T-helper 2 cell (primary cell): ENCODE measurements around the gene LMX1B.
A peak's percentile ranks its signal among the peaks of the same experiment; 100 is the strongest.

Source experiments
- DNase-seq, 5 experiments: peaks; one replicate each; pipeline versions ENCODE4 v3.0.0 to v3.0.0-alpha.2; 2012 to 2022

Gene LMX1B

DNA sequence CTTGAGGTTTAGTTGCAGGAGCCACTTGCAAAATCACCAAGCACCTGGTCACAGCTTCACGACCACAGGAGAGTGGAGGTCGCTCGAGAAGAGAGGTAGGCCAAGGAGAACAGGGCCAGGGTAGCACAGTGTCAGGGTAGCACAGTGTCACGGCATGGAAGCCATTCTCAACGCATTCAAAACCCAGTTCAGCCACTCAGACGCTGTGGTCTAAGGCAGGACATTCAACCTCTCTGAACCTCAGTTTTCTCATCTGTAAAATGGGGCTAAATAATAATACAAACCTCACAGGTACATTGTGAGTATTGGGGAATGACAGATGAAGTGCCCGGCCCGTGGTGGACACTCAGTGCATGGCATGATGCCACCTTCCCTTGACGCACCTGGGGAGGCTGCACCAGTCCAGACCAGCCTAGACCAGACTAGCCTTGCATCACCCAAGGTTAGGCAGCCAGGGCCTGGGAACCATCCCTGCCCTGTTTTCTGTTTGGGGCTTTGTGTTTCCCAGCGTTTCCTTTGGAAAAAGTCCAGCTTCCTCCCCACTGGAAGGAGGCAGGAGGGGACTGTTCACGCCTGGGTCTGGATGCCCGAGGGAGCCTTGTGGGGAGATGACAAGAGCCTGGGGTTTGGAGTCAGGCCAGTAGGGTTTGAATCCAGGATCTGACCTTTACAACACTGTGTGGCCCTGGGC is 7.8 kb upstream of the LMX1B start:
- no peak for DNase-seq

DNA sequence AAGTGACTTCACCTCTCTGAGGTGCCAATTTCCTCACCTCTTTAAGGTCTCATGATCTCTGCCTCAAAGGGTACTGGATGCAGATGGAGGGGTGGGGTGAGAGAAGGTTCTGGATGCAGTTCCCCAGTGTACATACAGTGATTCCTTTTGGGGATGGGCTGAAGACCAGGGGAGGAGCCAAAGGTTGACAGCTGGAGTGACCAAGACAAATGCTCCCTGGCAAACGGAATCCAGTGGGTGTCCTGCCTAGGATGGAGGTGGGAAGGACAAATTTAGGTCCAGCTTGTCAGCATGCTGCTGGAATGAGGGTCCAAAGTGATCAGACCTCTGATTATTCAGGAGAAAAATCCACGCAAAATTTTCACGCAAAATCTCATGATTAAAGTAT is 7.3 kb upstream of the LMX1B start:
- no peak for DNase-seq

DNA sequence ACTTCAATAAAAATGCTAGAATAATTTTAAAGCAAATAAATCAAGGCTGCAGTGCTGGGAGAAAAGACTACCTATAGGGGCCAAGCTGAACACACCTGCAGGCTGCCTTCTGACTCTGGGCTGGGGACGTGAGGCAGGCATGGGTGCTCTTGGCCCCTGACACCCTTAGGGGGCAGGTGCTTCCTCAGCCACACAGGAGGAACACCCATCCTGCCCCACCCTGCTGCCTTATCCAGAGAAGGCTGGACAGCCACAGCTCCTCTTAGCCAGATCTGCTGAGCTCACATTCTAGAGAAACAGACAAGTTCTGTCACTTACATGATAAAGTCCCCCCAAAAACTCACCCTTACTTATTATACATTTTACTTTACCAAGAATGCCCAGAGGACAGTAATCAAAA is 6.6 kb upstream of the LMX1B start:
- DNase-seq, result no peak

DNA sequence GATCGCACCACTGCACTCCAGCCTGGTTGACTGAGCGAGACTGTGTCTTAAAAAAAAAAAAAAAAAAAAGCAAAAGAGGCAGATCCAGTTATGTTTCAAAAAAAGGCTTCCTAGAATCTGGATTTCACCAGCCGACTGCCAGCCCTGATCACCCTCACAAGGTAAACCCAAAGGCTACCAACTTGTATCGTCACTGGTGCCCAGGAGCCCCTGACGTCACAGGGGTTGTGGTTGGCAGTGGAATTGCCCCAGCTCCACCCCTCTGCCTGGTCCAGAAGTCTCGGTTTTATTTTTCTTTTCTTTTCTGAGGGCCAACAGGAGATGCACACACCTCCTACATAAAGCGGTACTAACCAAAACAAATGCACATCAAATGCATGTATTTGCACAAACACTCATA is 6.0 kb upstream of the LMX1B start:
- DNase-seq, result no peak

DNA sequence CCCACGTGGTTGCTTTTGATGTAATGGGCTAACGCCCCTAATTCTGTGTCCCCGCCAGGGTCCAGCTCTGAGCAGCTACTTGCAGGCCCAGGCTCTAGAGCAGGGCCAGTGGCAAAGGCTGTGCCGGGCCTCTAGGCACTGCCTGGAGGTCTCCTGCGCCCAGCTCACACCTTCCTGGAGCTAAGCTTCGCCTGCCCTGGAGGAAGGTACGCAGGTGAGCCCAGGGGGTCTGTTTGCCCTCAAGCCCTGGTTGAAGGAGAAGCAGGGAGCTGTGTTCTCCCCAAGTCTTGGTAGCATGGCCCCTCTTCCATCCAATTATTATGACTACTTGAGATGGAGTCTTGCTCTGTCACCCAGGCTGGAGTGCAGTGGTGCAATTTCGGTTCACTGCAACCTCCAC is 5.2 kb upstream of the LMX1B start:
- no peak for DNase-seq

DNA sequence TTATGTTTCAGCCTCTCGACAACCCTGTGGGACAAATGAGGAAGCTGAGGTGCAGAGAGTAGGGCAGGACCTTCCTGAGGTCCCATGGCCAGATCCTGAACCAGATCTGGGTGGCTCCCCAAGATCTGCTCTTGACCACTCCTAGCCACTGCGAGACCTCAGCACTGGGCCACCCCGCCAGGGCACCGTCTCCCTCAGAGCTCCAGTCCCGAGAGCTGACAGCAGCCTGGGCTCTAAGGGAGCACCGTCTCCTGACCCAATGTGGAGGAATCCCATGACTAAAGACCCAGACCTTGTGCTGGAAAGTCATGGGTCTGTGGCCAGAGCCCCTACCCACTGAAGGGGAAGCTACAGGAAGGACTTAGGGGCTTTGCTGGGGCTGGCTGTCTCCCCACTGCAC is 4.5 kb upstream of the LMX1B start:
- no peak for DNase-seq

DNA sequence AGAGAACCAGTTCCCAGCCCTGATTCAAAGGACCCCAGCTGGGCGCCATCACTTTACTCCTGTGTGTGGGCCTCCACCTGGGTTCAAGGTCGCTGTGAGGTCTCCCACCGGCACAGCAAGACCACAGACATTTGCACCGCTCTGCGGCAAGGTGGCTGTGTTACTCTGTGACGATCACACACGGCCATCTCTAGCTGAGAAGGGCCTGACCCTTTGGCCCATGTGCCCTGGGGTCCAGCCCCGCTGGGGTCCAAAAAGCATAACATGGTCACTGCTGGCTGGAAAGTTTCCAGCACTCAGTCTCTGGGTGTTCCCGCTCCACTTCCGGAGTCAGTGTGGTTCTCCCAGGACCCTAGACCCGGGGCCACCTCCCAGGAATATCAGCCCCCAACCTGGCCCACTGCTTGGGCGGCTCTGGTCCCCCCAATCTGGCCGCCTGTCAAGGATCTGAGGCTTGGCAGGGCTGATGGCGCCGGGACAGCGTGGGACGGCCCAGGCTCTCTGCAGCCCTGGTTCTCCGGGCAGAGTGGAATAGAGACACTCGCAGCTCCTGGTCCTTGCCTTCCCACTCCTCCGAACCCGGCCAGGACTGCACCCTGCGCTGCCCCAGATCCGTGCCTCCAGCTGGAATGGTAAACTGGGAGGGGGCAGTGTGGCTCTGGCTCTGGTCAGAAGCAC is 3.9 kb upstream of the LMX1B start:
- DNase-seq, result no peak

DNA sequence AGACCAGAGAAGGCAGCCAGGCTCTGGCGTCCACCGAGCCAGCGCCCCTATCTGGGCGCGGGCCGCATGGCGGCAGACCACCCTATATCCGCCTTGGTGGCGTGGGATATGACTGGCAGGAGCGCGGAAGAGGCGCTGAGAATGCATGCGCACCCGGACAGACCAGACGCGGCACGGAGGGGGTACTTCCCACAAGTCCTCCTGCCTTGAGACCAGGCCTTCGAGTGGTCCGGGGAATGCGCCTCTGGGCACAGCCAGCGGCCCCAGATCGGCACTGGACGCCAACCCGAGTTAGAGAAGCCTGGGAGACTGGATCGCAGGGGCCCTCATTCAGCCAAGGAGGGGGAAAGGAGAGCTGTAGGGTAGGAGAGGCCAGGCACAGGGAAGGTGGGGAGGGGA is 2.5 kb upstream of the LMX1B start:
- DNase-seq, result no peak

DNA sequence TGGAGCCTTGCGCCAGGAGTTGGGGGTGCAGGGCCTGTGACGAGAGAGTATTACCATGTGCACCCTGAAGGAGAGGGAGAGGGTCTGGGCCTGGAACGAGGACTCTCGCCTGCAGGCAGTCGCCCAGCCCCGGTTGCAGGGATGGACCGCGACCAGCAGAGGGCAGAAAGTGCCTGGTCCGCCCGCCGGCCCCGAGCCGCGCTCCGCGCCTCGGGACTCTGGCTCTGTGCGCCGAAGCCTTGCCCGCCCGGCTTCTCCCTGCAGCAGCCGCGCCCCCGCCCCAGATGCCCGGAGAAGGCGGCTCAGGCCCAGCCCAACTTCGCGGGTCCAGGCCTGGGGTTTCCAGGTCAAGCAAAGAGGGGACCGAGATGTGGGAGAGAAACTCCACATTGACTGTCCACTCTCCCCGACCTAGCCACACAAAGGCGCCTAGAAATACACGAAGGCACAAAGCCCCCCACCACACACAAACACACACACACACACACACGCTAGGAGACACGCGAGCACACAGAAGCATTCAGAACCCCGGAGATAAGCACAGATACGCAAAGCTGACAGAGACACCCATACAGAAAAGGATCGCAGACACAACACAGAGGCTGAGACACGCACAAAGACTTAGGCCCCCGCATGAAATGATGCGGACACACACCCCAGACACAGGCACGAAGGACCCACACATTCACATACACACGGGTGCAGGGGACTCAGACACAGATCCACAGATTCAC is 2.0 kb upstream of the LMX1B start:
- peak; percentile 24 to 65 (median 55) for DNase-seq

DNA sequence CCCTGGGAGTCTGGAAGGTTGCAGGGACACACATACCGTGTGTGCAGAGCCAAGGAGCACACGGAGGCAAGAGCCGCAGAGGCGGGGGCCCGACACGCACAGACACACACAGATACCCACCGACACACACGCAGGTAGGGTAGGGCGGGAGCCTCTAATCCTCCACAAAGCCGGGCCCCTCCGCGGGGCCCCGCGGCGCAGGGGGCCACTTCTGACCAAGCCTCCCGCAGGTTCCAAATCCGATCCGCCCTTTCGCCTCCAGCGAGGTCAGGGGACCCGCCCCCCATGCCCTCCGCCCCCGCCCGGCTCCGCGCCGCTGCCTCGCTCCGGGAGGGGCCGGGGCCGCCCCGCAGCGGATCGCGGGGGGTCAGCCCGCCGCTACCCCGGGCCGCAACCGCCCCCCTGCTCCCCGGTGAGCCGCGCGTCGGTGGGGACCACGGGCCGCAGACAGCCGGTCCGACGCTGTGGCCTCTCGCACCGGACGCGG is 1.4 kb upstream of the LMX1B start:
- no peak for DNase-seq

DNA sequence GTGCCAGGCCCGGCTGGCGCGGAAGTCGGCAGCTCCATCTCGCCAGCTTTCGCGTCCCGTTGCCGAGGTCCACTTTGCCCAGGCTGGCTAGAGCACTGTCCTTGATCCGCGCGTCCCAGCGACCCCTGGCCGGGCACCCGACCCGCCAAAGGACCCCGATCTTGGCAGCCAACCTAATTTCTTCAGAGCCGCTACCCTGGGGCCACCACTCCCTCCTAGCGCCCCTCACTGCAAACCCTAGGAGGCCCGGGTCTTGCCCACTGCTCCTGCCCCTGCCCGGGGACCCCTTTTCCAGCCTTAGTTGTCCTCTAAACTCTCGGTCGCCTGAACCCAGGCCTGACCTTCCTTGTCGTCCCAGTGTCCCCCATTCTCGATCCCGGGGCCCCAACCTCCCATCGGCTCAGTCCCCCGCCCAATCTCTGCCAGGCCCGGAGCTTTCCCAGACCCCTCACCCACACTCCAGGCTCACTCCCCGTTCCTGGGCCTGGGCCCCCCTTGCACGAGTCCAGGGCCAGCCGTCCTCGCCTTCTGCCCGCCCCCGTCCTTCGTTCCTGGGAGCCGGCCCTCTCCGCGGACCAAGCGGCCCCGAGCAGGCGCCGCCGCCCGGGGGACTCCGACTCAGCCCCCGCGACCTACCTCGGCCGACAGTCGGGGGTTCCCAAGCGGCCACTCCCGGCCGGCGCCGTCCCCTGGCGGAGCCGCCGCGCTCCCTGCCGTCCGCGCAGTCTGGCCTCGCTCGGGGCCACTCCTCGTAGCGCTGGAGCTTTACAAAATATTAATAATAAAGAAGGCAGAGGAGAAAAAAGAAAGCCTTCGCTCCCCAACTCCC is 701 bp upstream of the LMX1B start:
- DNase-seq, result no peak

DNA sequence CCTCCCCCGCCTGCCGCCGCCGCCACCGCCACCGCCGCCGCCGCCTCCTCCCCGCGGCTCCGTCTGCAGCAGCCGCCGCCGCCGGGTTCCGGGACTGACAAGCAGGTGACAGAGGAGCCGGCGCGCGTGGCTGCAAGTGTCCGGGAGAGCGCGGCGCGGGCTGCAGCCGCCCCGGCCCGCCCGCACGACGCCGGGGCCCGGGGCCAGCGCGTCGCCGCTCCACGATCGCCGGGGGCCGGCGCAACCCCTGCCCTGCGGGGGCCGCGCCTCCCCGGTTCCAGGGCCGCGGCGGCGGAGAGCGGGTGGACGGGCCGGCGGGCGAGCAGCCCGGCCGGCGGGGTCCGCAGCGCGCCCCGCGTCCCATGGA is 343 bp downstream of the LMX1B start:
- DNase-seq, result peak in 1 of 5 experiments; percentile 44

DNA sequence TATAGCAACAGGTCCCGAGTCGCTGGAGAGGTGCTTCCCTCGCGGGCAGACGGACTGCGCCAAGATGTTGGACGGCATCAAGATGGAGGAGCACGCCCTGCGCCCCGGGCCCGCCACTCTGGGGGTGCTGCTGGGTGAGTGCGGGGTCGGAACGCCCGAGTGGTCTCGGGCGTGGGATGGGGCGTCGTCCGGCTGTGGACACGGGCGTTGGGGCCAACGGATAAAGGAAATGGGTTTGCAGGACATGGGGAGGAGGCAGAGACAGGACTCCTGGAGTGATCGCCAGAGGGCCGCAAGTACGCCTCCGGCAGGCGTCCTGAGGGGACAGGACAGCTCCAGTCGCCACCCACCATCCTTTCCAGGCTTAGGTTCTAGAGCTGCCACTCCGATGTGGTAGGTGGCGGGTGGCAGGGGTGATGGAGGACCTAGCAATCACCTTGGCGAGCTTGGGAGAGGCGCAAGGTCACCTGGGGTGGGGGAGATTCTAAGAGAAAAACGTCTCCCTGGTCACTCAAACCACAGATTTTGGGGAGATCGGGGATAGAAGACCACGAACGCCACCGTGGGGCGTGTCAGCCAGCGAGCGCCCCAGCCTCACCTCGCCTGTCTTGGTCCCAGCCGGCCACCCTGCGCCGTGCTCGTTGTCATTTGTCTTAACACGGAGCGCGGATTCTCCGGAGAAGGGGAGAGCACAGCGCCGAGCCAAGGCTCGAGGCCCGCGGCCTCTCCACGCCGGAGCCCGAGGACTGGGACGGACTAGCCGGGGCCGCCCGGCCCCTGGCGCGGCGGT is 922 bp downstream of the LMX1B start:
- DNase-seq, result no peak

DNA sequence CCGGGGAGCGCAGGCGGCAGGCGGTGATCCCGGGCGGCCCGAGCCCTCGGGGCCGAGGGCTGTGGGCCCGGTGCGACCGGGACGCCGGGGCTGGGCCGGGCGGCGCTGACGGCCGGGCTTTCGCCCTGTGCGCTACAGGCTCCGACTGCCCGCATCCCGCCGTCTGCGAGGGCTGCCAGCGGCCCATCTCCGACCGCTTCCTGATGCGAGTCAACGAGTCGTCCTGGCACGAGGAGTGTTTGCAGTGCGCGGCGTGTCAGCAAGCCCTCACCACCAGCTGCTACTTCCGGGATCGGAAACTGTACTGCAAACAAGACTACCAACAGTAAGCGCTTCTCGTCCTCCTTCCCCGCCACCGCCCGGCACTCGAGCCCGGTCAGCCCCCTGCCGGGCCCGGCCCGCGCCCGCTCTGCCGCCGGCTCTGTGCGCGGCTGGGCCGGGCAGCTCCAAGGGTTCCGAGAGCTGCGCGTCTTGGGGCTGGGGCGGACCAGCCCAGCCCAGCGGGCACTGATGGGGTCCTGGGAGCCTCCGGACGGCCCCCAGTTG is 1.6 kb downstream of the LMX1B start:
- DNase-seq, result peak in 2 of 5 experiments; percentile 12 to 80

DNA sequence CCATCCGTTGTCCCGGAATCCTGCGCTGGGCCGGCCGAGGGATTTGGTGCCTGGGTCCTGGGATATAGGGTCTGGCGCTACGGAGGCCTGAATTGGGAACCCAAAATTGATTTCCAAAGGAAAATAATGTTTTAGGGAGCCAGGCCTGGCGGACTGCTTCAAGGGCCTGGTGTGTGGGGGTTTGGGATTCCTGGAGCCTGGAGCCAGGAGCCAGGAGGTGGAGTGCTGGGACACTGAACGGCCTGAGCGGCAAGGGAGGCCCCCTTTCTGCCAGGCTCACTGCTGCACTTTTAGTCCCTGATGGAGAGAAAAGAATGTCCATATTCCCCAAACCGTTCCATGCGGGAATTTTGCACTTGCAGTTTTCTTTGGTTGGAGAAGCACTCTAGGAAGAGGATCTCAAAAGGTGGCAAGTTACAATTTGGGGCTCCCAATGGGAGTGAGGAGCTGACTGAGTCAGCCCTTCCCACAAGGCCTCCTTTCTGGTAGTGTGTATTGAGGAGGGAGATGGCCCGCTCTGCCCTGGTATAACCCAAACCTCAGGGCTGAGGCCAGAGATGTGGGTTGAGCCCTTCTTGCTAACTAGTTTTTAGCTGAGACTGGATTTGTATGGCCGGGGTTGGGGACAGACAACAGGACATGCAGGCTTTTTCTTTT is 2.2 kb downstream of the LMX1B start:
- DNase-seq, result no peak

DNA sequence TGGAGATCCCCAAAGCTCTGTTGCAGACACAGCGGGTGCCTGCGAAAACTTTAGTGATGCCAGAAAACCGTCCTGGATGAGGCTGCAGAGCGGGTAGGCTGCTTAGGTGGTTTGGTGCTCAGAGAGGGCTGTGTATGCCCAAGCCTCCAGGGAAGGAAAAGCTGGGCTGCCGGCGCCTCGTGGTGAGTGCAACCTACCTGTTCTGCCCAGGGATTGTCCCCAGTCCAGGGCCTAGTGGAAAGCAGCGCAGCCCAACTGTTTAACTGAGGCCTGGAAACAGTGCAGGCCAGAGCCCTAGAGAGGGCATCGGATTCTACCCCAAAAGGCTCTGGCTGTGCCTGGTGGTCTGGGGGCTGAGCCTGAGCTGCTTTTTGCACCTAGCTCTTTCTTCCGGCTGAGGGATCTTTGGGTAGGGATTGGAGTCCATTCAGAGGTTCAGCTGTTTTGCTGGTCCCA is 2.8 kb downstream of the LMX1B start:
- no peak for DNase-seq

DNA sequence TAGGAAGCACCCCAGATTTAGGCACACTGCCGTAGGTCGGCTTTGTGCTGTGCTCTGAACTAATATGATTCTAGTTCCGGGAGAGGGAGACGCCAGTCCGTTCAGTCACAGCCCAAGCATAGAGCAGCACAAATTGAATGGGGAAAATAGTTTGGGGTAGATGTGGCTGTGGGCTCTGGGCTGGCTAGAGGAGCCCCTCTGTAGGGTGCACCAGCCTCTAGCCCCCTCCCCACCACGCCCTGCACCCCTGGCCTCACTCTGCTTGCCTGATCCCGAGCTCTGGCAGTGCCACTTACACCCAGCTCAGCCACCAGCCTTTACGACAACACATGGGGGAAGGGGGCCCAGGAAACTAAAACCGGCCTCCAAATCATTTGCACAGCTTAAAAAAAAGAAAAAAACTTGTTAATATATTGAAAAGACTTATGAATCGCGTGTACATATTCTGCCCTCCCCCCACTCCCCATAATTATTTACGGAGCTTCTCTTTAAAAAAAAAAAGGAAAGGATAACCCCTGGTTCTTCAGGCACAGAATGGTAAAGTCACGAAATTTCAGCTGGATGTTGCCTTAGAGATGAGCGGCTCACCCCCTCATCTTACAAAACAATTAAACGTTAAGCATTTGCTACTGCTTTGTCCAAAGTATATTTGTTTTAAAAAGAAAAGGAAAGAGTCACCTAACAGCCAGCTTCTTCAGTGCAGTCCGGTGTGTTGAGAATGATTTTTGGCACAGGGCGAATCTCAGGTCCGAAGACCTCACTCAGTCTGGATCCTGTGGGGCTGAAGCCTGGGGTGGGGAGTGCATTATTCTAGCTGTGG is 3.5 kb downstream of the LMX1B start:
- no peak for DNase-seq

DNA sequence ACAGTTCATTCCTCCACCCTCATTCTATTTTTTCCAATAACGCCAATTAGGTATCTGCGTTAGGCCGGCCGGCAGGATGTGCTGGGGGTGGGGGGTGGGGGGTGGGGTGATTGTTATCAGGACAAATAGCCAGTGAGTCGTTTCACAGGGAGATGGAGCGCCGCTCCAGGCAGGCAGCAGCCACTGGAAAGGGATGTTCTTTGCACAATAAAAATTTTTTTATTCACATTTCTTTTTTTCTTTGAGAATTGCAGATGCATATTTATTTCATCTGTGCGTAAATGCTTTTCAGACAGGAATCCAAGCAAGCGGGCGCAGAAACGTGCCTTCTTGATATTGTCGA is 4.1 kb downstream of the LMX1B start:
- no peak for DNase-seq

DNA sequence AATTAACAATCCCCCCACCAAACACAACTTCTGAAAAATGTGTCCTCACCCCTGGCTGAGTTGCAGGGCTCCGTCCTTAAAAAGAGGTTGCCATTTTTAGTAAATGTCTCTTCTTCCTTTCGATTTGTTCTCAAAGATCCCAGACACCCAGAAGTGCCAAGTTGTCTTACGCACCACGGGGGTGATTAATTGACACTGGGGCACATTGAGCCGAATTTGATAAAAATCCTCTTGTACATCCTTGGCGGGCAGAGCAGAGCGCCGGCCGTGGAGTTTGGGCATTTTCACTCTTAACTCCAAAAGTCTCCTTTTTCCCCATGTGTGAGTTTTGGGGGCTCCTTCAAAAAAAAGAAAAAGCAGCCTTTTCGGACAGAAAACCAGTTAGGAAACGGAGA is 4.5 kb downstream of the LMX1B start:
- no peak for DNase-seq

DNA sequence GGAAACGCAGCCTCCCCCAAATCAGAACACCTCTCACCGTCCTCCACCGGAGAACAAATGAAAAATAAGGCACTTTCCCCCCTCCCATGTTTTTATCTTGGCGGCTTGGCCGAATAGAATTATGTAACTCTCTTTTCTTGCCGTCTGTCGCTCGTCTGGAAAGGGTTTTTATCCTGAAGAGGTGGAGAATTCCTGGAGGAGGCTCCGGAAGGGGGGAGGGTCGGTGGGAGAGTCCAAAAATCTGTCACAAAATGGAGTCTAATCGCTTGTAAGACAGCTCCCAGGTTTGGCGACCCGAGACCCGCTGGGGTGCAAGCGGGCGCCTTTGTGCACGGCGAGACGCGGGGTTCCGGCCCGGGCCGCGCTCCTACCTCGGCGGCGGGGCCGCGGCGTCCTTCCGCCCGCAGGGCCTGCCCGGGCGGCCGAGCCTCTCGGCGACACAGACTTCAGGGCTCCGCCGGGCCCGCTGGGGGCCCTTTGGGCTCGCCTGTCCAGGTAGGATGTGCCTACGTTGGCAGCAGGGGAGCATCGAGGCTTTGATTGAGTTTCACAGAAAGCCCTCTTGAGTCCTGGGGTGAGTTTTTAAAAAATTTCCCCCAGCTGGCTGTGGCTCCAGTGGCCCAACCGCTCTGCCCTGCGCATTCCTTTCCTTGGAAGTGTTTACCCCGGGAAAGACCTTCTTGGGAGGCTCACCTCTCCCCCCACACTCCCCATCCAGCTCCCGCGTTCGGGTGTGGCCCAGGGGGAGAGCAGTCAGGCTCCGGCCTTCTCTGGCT is 5.0 kb downstream of the LMX1B start:
- no peak for DNase-seq
